Nephron (organoid): ENCODE data around the gene VPS13D.
"Not testable (repeated sequence)": the region's sequence is repeated elsewhere in the genome, so short reads cannot be mapped to it uniquely, and the experiment has no call there.

Experiments
- H3K27ac Mint-ChIP-seq, 3 experiments: 2 replicates each; pipeline ENCODE4 v1.8.0; 2020; ENCODE audit warnings: mixed read lengths in 3 of 3, mild to moderate bottlenecking in 2 of 3, moderate library complexity in 1 of 3
- H3K27me3 Mint-ChIP-seq: 2 replicates; pipeline ENCODE4 v1.8.0; 2021; ENCODE audit warnings: low read depth, mild to moderate bottlenecking, moderate library complexity, mixed read lengths
- H3K36me3 Mint-ChIP-seq: 2 replicates; pipeline ENCODE4 v1.8.0; 2020; ENCODE audit warnings: low read depth, mixed read lengths
- H3K4me1 Mint-ChIP-seq: 2 replicates; pipeline ENCODE4 v1.8.0; 2020; ENCODE audit warnings: mixed read lengths
- H3K4me3 Mint-ChIP-seq, 3 experiments: 2 replicates each; pipeline ENCODE4 v1.8.0; 2020; ENCODE audit warnings: mild to moderate bottlenecking in 3 of 3, mixed read lengths in 3 of 3, moderate library complexity in 2 of 3
- H3K9me3 Mint-ChIP-seq: 2 replicates; pipeline ENCODE4 v1.8.0; 2020; ENCODE audit warnings: mixed read lengths
- CTCF ChIP-seq, 3 experiments: fragments of 200-600 bp; sonication (generic); IDR thresholded peaks; one replicate each; pipeline ENCODE4 v1.5.0; 2021; ENCODE audit warnings: antibody characterized with exemption in 3 of 3; ENCODE audit not compliant: unreplicated experiment in 3 of 3

The VPS13D gene

DNA sequence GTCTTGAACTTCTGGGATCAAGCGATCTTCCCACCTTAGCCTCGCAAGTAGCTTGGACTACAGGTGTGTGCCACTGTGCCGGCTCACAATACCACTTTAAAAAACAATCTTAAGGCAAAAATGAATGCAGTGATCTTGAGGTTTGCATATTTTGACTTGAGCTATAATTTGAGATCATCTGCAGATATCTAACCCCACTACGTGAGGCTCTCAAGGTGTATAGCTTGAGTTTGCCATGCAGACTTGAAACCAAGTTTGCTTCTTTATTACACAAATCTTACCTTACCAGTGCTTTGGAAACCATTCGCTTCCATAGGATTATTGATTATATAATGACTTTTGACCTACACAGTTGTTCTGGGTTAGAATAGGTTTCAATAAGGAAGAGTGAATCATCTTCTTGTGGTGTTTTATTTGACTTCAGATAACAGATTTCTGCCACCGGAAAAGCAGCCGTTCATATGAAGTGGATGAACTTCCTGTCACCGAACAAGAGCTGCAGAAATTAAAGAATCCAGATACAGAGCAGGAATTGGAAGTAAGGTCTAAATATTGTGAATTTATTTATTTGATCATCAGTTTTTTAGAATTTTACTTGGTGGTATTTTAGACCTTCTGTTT is 155.1 kb downstream of the VPS13D start:
- Mint-ChIP-seq H3K9me3 (peaks cover 36% of the 10 kb centered on the region), H3K4me3 (no peak overlapping the region), H3K4me1 (peaks cover 19% of the 10 kb centered on the region), H3K27me3 (no peaks in the 10 kb centered on the region), H3K36me3 (peaks cover 82% of the 10 kb centered on the region), H3K27ac (no peak overlapping the region)
- no peak for TF ChIP-seq CTCF (IDR thresholded peaks at IDR 0.05; ENCODE audit: unreplicated experiment in 3 of 3)

DNA sequence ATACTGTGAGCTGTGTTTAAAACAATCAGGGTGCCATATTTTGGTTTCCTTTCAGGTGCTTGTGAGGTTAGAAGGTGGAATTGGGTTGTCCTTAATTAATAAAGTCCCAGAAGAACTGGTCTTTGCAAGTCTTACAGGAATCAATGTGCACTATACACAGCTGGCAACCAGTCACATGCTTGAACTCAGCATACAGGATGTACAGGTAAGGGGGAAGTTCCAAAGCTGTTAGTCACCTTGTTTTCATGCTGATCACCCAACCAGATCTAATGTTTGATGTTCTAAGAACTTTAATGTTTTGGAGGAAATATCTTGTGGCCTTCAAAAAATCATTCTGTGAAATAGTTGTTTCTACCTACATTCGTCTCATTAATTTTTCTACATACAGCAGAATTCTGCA is 156.3 kb downstream of the VPS13D start:
- peaks cover 41% of the 10 kb centered on the region for H3K9me3 Mint-ChIP-seq
- H3K36me3 Mint-ChIP-seq = peaks cover 90% of the 10 kb centered on the region
- peaks cover 9% of the 10 kb centered on the region for H3K4me1 Mint-ChIP-seq
- no peak for TF ChIP-seq CTCF (IDR thresholded peaks at IDR 0.05; ENCODE audit: unreplicated experiment in 3 of 3)
- no peak overlapping the region for H3K27ac Mint-ChIP-seq
- H3K4me3 Mint-ChIP-seq = no peak overlapping the region
- no peaks in the 10 kb centered on the region for H3K27me3 Mint-ChIP-seq

- Mint-ChIP-seq H3K9me3 (peaks cover 41% of the 10 kb centered on the region), H3K4me3 (no peak overlapping the region), H3K27me3 (no peaks in the 10 kb centered on the region), H3K27ac (no peak overlapping the region), H3K36me3 (peaks cover 91% of the 10 kb centered on the region), H3K4me1 (no peaks in the 10 kb centered on the region)
- TF ChIP-seq CTCF (IDR thresholded peaks at IDR 0.05; ENCODE audit: unreplicated experiment in 3 of 3) = no peak
Measured at GRCh38 chr1:12387641-12388040, 157.8 kb downstream of the VPS13D start.

- H3K27ac Mint-ChIP-seq, H3K4me3 Mint-ChIP-seq, H3K4me1 Mint-ChIP-seq, H3K27me3 Mint-ChIP-seq: not testable (repeated sequence)
- H3K36me3 Mint-ChIP-seq = peaks cover 87% of the 10 kb centered on the region
- H3K9me3 Mint-ChIP-seq = peaks cover 36% of the 10 kb centered on the region
Measured at GRCh38 chr1:12390296-12390695, 160.5 kb downstream of the VPS13D start.

- H3K27me3 Mint-ChIP-seq = no peaks in the 10 kb centered on the region
- TF ChIP-seq CTCF (IDR thresholded peaks at IDR 0.05; ENCODE audit: unreplicated experiment in 3 of 3) = no peak
- peaks cover 44% of the 10 kb centered on the region for H3K4me1 Mint-ChIP-seq
- peak overlapping the region; percentile 18 to 92 (median 89) for H3K27ac Mint-ChIP-seq
- H3K36me3 Mint-ChIP-seq = peaks cover 42% of the 10 kb centered on the region
- no peaks in the 10 kb centered on the region for H3K9me3 Mint-ChIP-seq
- peak overlapping the region in 1 of 3 experiments; percentile 0 for H3K4me3 Mint-ChIP-seq
Measured at GRCh38 chr1:12397462-12398450, 167.9 kb downstream of the VPS13D start.

GRCh38 chr1:12398479-12398878 is 168.6 kb downstream of the VPS13D start:
- no peak overlapping the region for H3K4me3 Mint-ChIP-seq
- peaks cover 40% of the 10 kb centered on the region for H3K36me3 Mint-ChIP-seq
- H3K27ac Mint-ChIP-seq = peak overlapping the region in 2 of 3 experiments; percentile 89 to 92
- peaks cover 46% of the 10 kb centered on the region for H3K4me1 Mint-ChIP-seq
- H3K27me3 Mint-ChIP-seq = no peaks in the 10 kb centered on the region
- H3K9me3 Mint-ChIP-seq = no peaks in the 10 kb centered on the region
- TF ChIP-seq CTCF (IDR thresholded peaks at IDR 0.05; ENCODE audit: unreplicated experiment in 3 of 3) = no peak
